Lower lobe of right lung (tissue), 2 donors: ENCODE measurements around the gene ACAD11. TPM values are rescaled to one million over a fixed set of nuclear protein-coding genes. Genes with fewer than 3 reads are reported as not detected.
A peak's percentile ranks its signal among the peaks of the same experiment; 100 is the strongest.
"Not testable (repeated sequence)": the region's sequence is repeated elsewhere in the genome, so short reads cannot be mapped to it uniquely, and the experiment has no call there.

Source experiments
- ATAC-seq, 2 donors: fragments of 200-7000 bp; cut with Tn5 transposase; one replicate each; pipeline ENCODE4 v1.9.1; 2020 to 2022; ENCODE audit warnings: mild to moderate bottlenecking in 2 of 2, moderate library complexity in 2 of 2
- DNase-seq: peaks from one replicate; pipeline ENCODE4 v3.0.0-alpha.2; 2020
- H3K27ac ChIP-seq: fragments of 200-600 bp; one replicate; pipeline ENCODE4 v1.8.0; 2022
- H3K27me3 ChIP-seq: fragments of 200-600 bp; one replicate; pipeline ENCODE4 v1.8.0; 2022; ENCODE audit warnings: low read depth
- H3K36me3 ChIP-seq: fragments of 200-600 bp; one replicate; pipeline ENCODE4 v1.8.0; 2022; ENCODE audit warnings: mild to moderate bottlenecking
- H3K4me1 ChIP-seq: fragments of 200-600 bp; one replicate; pipeline ENCODE4 v1.8.0; 2022
- H3K4me3 ChIP-seq: fragments of 200-600 bp; one replicate; pipeline ENCODE4 v1.8.0; 2022; ENCODE audit warnings: mild to moderate bottlenecking
- H3K9me3 ChIP-seq: fragments of 200-600 bp; one replicate; pipeline ENCODE4 v1.8.0; 2022
- intact Hi-C: fragments of 100-400 bp; cut with DNase I; formaldehyde crosslinking; loops from one replicate; pipeline ENCODE4 v1.11.0; 2022
- total RNA-seq: library from RNA; stranded (reverse); fragmentation: NEBNext Ultra II Directional; extraction: Animal tissue kit (Norgen Biotek cat#: 25700); gene quantifications from one replicate; pipeline ENCODE4 v1.2.1, GENCODE V29; 2021
- TF ChIP-seq, protein P1 (sequence below): fragments of 200-600 bp; IDR thresholded peaks from one replicate; pipeline ENCODE4 v1.8.0; 2022; ENCODE audit warnings: antibody characterized with exemption, mild to moderate bottlenecking
- donor health status: DM: no; HTN: yes; CAD: no; lungs with severe emphysema.

Gene ACAD11
- total RNA-seq, 1 donor from 2014 or later, result 17.7 TPM

DNA sequence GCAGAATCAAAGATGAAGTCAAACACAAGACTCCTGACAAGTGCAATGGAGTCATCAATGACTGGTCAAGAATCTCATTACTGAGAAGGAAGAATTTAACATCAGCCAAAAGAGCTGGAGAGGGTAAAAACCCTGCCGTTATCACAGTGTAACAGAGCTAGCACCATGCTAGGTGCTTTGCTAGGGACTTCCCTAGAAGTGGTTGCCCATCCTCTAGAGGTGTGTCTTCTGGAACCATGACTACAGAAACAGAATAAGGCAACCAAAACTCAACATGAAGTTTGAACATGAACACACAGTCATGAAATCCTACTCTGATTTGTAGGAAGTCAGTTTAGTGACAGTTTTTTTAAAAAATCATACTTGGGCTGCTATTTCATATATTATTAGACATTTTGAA lies 9.5 kb downstream of the ACAD11 start:
- H3K27ac ChIP-seq, result no peak overlapping the region
- no peaks in the 10 kb centered on the region for H3K36me3 ChIP-seq
- no peak for DNase-seq
- H3K9me3 ChIP-seq, result no peaks in the 10 kb centered on the region
- no peak overlapping the region for H3K4me3 ChIP-seq
- no peak for ATAC-seq
- TF ChIP-seq, protein P1, sequence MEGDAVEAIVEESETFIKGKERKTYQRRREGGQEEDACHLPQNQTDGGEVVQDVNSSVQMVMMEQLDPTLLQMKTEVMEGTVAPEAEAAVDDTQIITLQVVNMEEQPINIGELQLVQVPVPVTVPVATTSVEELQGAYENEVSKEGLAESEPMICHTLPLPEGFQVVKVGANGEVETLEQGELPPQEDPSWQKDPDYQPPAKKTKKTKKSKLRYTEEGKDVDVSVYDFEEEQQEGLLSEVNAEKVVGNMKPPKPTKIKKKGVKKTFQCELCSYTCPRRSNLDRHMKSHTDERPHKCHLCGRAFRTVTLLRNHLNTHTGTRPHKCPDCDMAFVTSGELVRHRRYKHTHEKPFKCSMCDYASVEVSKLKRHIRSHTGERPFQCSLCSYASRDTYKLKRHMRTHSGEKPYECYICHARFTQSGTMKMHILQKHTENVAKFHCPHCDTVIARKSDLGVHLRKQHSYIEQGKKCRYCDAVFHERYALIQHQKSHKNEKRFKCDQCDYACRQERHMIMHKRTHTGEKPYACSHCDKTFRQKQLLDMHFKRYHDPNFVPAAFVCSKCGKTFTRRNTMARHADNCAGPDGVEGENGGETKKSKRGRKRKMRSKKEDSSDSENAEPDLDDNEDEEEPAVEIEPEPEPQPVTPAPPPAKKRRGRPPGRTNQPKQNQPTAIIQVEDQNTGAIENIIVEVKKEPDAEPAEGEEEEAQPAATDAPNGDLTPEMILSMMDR, result no peak
- intact Hi-C loops, result no loop called here
- no peaks in the 10 kb centered on the region for H3K27me3 ChIP-seq
- H3K4me1 ChIP-seq, result no peaks in the 10 kb centered on the region

- no peak overlapping the region for H3K4me3 ChIP-seq
- H3K4me1 ChIP-seq, result no peaks in the 10 kb centered on the region
- peaks cover 8% of the 10 kb centered on the region for H3K36me3 ChIP-seq
- DNase-seq, result no peak
- intact Hi-C loops, result no loop called here
- H3K9me3 ChIP-seq, result no peaks in the 10 kb centered on the region
- no peak overlapping the region for H3K27ac ChIP-seq
- no peaks in the 10 kb centered on the region for H3K27me3 ChIP-seq
- no peak for ATAC-seq
- TF ChIP-seq, protein P1, result no peak
Measured at GRCh38 chr3:132645058-132645457, 14.6 kb downstream of the ACAD11 start.

DNA sequence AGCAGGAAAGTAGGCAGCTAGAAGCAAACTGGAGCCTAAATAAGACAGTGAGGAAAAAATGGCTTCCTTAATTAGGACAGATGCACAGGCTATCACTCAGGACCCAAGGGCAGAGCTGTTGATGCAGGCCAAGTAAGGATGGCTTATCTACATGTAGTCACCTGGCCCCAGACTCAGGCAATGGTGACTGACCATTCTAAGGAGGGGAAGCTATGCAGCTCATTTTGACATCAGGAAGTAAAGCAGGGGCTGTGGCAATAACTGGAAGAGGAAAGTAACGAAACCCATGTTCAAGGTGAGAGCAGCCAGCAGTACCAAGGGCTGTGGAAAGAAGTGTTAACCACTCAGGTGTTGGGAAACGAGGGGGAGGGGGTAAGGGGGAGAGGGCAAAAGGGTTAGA lies 16.2 kb downstream of the ACAD11 start:
- DNase-seq, result no peak
- Histone ChIP-seq H3K27ac (no peak overlapping the region), H3K36me3 (peaks cover 20% of the 10 kb centered on the region), H3K4me3 (no peak overlapping the region), H3K4me1 (no peaks in the 10 kb centered on the region), H3K9me3 (no peaks in the 10 kb centered on the region), H3K27me3 (no peaks in the 10 kb centered on the region)
- intact Hi-C loops, result no loop called here
- no peak for ATAC-seq
- TF ChIP-seq, protein P1, result no peak

GRCh38 chr3:132642539-132642847 lies 17.1 kb downstream of the ACAD11 start:
- H3K4me3 ChIP-seq, result no peak overlapping the region
- no peaks in the 10 kb centered on the region for H3K9me3 ChIP-seq
- ATAC-seq (no peak), DNase-seq (no peak)
- no peaks in the 10 kb centered on the region for H3K27me3 ChIP-seq
- peaks cover 22% of the 10 kb centered on the region for H3K36me3 ChIP-seq
- TF ChIP-seq, protein P1, result no peak
- intact Hi-C loops, result no loop called here
- H3K4me1 ChIP-seq, result no peaks in the 10 kb centered on the region
- no peak overlapping the region for H3K27ac ChIP-seq

GRCh38 chr3:132641837-132642538 lies 17.6 kb downstream of the ACAD11 start:
- intact Hi-C loops, result no loop called here

GRCh38 chr3:132641427-132641826 lies 18.2 kb downstream of the ACAD11 start:
- H3K4me3 ChIP-seq, intact Hi-C loops: not testable (repeated sequence)

More at GRCh38 chr3:132641837-132642538, 17.6 kb downstream of the ACAD11 start:
- Histone ChIP-seq H3K27me3 (no peaks in the 10 kb centered on the region), H3K4me3 (no peak overlapping the region), H3K27ac (no peak overlapping the region), H3K36me3 (peaks cover 26% of the 10 kb centered on the region), H3K4me1 (no peaks in the 10 kb centered on the region), H3K9me3 (no peaks in the 10 kb centered on the region)
- TF ChIP-seq, protein P1, result peak; percentile 79
- DNase-seq (no peak), ATAC-seq (peak; percentile 56 to 64)

More at GRCh38 chr3:132641427-132641826, 18.2 kb downstream of the ACAD11 start:
- not testable (repeated sequence) for H3K27me3 ChIP-seq, H3K4me1 ChIP-seq, H3K27ac ChIP-seq, ATAC-seq, H3K9me3 ChIP-seq, DNase-seq
- H3K36me3 ChIP-seq, result peaks cover 32% of the 10 kb centered on the region
